Osteocyte (in vitro differentiated cells): ENCODE measurements around the gene LINS1. TPM values are rescaled to one million over a fixed set of nuclear protein-coding genes. Genes with fewer than 3 reads are reported as not detected.

ENCODE experiments used
- DNase-seq: peaks from one replicate; pipeline ENCODE4 v3.0.0; 2021; ENCODE audit warnings: mixed read lengths; ENCODE audit not compliant: unreplicated experiment; ENCODE audit errors: extremely low spot score
- H3K27ac Mint-ChIP-seq: one replicate; pipeline ENCODE4 v1.8.0; 2021; ENCODE audit warnings: mild to moderate bottlenecking, mixed read lengths; ENCODE audit not compliant: unreplicated experiment
- H3K27me3 Mint-ChIP-seq: one replicate; pipeline ENCODE4 v1.8.0; 2021; ENCODE audit warnings: mixed read lengths; ENCODE audit not compliant: unreplicated experiment
- H3K36me3 Mint-ChIP-seq: one replicate; pipeline ENCODE4 v1.8.0; 2021; ENCODE audit warnings: mixed read lengths; ENCODE audit not compliant: unreplicated experiment
- H3K4me1 Mint-ChIP-seq: one replicate; pipeline ENCODE4 v1.8.0; 2021; ENCODE audit warnings: mixed read lengths; ENCODE audit not compliant: unreplicated experiment
- H3K4me3 Mint-ChIP-seq: one replicate; pipeline ENCODE4 v1.8.0; 2021; ENCODE audit warnings: mild to moderate bottlenecking, moderate library complexity, mixed read lengths; ENCODE audit not compliant: unreplicated experiment
- H3K9me3 Mint-ChIP-seq: one replicate; pipeline ENCODE4 v1.8.0; 2021; ENCODE audit warnings: mixed read lengths; ENCODE audit not compliant: unreplicated experiment
- CTCF ChIP-seq: fragments of 200-600 bp; sonication (generic); IDR thresholded peaks from 2 replicates; pipeline ENCODE4 v1.5.0; 2021; ENCODE audit warnings: antibody characterized with exemption, mild to moderate bottlenecking, moderate library complexity
- total RNA-seq: library from RNA; stranded (reverse); gene quantifications from 2 replicates; pipeline ENCODE4 v1.2.1, GENCODE V29; 2021

The LINS1 gene
- total RNA-seq, 1 donor from 2014 or later: 9.7 TPM

- Mint-ChIP-seq H3K9me3 (no peaks in the 10 kb centered on the region), H3K27ac (no peak overlapping the region), H3K36me3 (no peaks in the 10 kb centered on the region), H3K4me3 (no peak overlapping the region), H3K27me3 (no peaks in the 10 kb centered on the region), H3K4me1 (no peaks in the 10 kb centered on the region)
- TF ChIP-seq CTCF: no peak
- no peak for DNase-seq
Measured at GRCh38 chr15:100517846-100518245, 84.1 kb downstream of the LINS1 start.

Other genes starting within 250 kb of the LINS1 start
- not detected in 2 replicates for gene CERS3, start 73.2 kb downstream of the LINS1 start, total RNA-seq
- gene ASB7, start 405 bp upstream of the LINS1 start, total RNA-seq: 12.9 and 13.1 TPM in 2 replicates